Neuronal stem cell (in vitro differentiated cells): ENCODE data around the gene SUSD1.

Source experiments
- DNase-seq: peaks from one replicate; pipeline ENCODE4 v3.0.0-alpha.2; 2013; ENCODE audit warnings: low spot score
- H2AFZ ChIP-seq: one replicate; pipeline ENCODE4 v1.6.1; 2013; ENCODE audit warnings: mild to moderate bottlenecking, low read length, inconsistent platforms
- H2AK5ac ChIP-seq: 2 replicates; pipeline ENCODE4 v1.6.1; 2013; ENCODE audit warnings: low read depth, mild to moderate bottlenecking, inconsistent platforms, low read length, moderate library complexity, mixed read lengths
- H2BK120ac ChIP-seq: 2 replicates; pipeline ENCODE4 v1.6.1; 2013; ENCODE audit warnings: low read depth, mild to moderate bottlenecking, inconsistent platforms, low read length, moderate library complexity, mixed read lengths
- H2BK12ac ChIP-seq: one replicate; pipeline ENCODE4 v1.6.1; 2013; ENCODE audit warnings: low read length, inconsistent platforms
- H2BK15ac ChIP-seq: 2 replicates; pipeline ENCODE4 v1.6.1; 2013; ENCODE audit warnings: mild to moderate bottlenecking, low read length, inconsistent platforms, mixed read lengths
- H2BK5ac ChIP-seq: one replicate; pipeline ENCODE4 v1.6.1; 2013; ENCODE audit warnings: inconsistent platforms, mild to moderate bottlenecking, low read length, moderate library complexity
- H3K14ac ChIP-seq: one replicate; pipeline ENCODE4 v1.6.1; 2013; ENCODE audit warnings: low read length, inconsistent platforms
- H3K18ac ChIP-seq: 2 replicates; pipeline ENCODE4 v1.6.1; 2013; ENCODE audit warnings: low read length, inconsistent platforms
- H3K23ac ChIP-seq: 2 replicates; pipeline ENCODE4 v1.6.1; 2013; ENCODE audit warnings: low read depth, mild to moderate bottlenecking, mixed read lengths, low read length, inconsistent platforms; ENCODE audit not compliant: poor library complexity
- H3K27ac ChIP-seq: replicated peaks from 3 replicates; pipeline ENCODE4 v1.5.1; 2013; ENCODE audit warnings: low read length, inconsistent platforms
- H3K27me3 ChIP-seq, 3 experiments: 2 replicates each; pipeline ENCODE4 v1.6.1; 2013; ENCODE audit warnings: low read length in 3 of 3, mild to moderate bottlenecking in 2 of 3, inconsistent platforms in 1 of 3, low read depth in 1 of 3, mixed read lengths in 1 of 3, moderate library complexity in 1 of 3; ENCODE audit not compliant: control insufficient read depth in 3 of 3, insufficient read depth in 3 of 3
- H3K36me3 ChIP-seq, 2 donors: replicated peaks in 1 of 2; 2 replicates each; pipeline ENCODE4 v1.6.1; 2013; ENCODE audit warnings: low read length in 2 of 2; ENCODE audit not compliant: control insufficient read depth in 2 of 2, insufficient read depth in 2 of 2
- H3K4ac ChIP-seq: 2 replicates; pipeline ENCODE4 v1.6.1; 2013; ENCODE audit warnings: inconsistent platforms, mild to moderate bottlenecking, low read length, moderate library complexity
- H3K4me1 ChIP-seq, 2 donors: 1 replicate in 1 of 2; 2 replicates in 1 of 2; pipeline ENCODE4 v1.6.1; 2013; ENCODE audit warnings: low read length in 2 of 2, low read depth in 1 of 2; ENCODE audit not compliant: control insufficient read depth in 2 of 2, insufficient read depth in 1 of 2
- H3K4me2 ChIP-seq: one replicate; pipeline ENCODE4 v1.6.1; 2013; ENCODE audit warnings: mild to moderate bottlenecking, low read length, inconsistent platforms; ENCODE audit not compliant: insufficient read depth, poor library complexity, severe bottlenecking
- H3K4me3 ChIP-seq, 2 donors: 2 replicates each; pipeline ENCODE4 v1.5.1; 2013; ENCODE audit warnings: low read length in 2 of 2, mild to moderate bottlenecking in 2 of 2, inconsistent platforms in 1 of 2, moderate library complexity in 1 of 2
- H3K79me1 ChIP-seq: one replicate; pipeline ENCODE4 v1.6.1; 2013; ENCODE audit warnings: low read depth, mild to moderate bottlenecking, inconsistent platforms, low read length, moderate library complexity
- H3K9ac ChIP-seq: one replicate; pipeline ENCODE4 v1.6.1; 2013; ENCODE audit warnings: mild to moderate bottlenecking, low read depth, low read length, inconsistent platforms; ENCODE audit not compliant: poor library complexity
- H3K9me3 ChIP-seq, 2 donors: replicated peaks in 1 of 2; 2 replicates each; pipeline versions ENCODE3 to v1.6.1; 2013; ENCODE audit warnings: low read length in 2 of 2, mild to moderate bottlenecking in 2 of 2, inconsistent platforms in 1 of 2, low read depth in 1 of 2, mixed read lengths in 1 of 2, moderate library complexity in 1 of 2; ENCODE audit not compliant: control insufficient read depth in 2 of 2, insufficient read depth in 1 of 2
- H4K8ac ChIP-seq: one replicate; pipeline ENCODE4 v1.6.1; 2013; ENCODE audit warnings: low read depth, mild to moderate bottlenecking, inconsistent platforms, low read length, moderate library complexity
- H4K91ac ChIP-seq: one replicate; pipeline ENCODE4 v1.6.1; 2013; ENCODE audit warnings: low read length, low read depth, mild to moderate bottlenecking, inconsistent platforms; ENCODE audit not compliant: poor library complexity
- WGBS, 2 donors: extraction: QIAGEN DNeasy Blood & Tissue Kit; methylation state at CpG; one replicate each; pipeline ENCODE4 v1.1.7; 2013; ENCODE audit warnings: missing lambda C conversion rate in 2 of 2, mixed read lengths in 1 of 2; ENCODE audit not compliant: insufficient read length in 2 of 2, insufficient replicate concordance in 1 of 2; ENCODE audit errors: extremely low coverage in 2 of 2; 5-methylcytosine and 5-hydroxymethylcytosine counted together

Gene SUSD1

DNA sequence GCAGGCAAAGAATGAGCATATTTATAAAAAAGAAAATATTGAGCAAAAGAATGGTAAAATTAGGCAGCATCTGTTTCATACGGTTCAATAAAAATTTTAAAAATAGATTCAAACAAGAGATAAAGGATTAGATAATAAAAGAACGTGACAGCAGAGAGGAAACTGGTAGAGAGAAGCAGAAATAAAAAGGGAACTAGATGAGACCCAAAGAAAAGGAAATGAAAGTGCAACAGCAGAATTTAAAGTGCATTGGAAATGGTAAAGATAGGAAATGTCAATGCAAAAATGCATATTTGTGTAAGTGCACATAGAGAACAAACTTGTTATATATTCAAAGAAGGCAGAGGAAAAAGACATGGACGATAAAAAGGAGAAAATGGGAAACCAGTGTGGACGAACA, 70.2 kb downstream of the SUSD1 start:
- Histone ChIP-seq H4K91ac (no peak overlapping the region), H3K36me3 (no peaks in the 10 kb centered on the region), H2BK5ac (no peak overlapping the region), H3K23ac (no peak overlapping the region), H4K8ac (no peak overlapping the region), H3K4me3 (no peak overlapping the region), H2AFZ (no peak overlapping the region), H3K14ac (no peak overlapping the region), H2BK120ac (no peak overlapping the region), H3K9ac (no peak overlapping the region), H3K18ac (no peak overlapping the region), H3K4ac (no peak overlapping the region), H3K27me3 (no peaks in the 10 kb centered on the region), H3K9me3 (no peaks in the 10 kb centered on the region), H3K79me1 (no peaks in the 10 kb centered on the region), H3K27ac (no peak overlapping the region), H2AK5ac (no peak overlapping the region), H3K4me1 (peaks cover 0 to 3% of the 10 kb centered on the region in 2 donors), H2BK12ac (no peak overlapping the region), H2BK15ac (no peak overlapping the region), H3K4me2 (no peak overlapping the region)
- no peak for DNase-seq
- no CpG with 5 or more reads among the region's 4 CpGs for WGBS, 2 donors

- no peak overlapping the region for H3K18ac ChIP-seq
- no peaks in the 10 kb centered on the region for H3K27me3 ChIP-seq
- no peaks in the 10 kb centered on the region for H3K36me3 ChIP-seq
- H3K4me1 ChIP-seq: peaks cover 0 to 3% of the 10 kb centered on the region in 2 donors
- no peak overlapping the region for H4K91ac ChIP-seq
- H4K8ac ChIP-seq: no peak overlapping the region
- no peaks in the 10 kb centered on the region for H3K9me3 ChIP-seq
- no peak overlapping the region for H3K4ac ChIP-seq
- no peak overlapping the region for H3K4me2 ChIP-seq
- no peak overlapping the region for H2AK5ac ChIP-seq
- H2AFZ ChIP-seq: no peak overlapping the region
- H2BK15ac ChIP-seq: no peak overlapping the region
- no peaks in the 10 kb centered on the region for H3K79me1 ChIP-seq
- no peak overlapping the region for H3K14ac ChIP-seq
- no CpG with 5 or more reads among the region's 2 CpGs for WGBS, 2 donors
- H2BK120ac ChIP-seq: no peak overlapping the region
- no peak overlapping the region for H3K23ac ChIP-seq
- H2BK12ac ChIP-seq: no peak overlapping the region
- no peak for DNase-seq
- no peak overlapping the region for H3K9ac ChIP-seq
- H3K4me3 ChIP-seq: no peak overlapping the region
- H3K27ac ChIP-seq: no peak overlapping the region
- no peak overlapping the region for H2BK5ac ChIP-seq
These were observed 70.7 kb downstream of the SUSD1 start for GRCh38 chr9:112104401-112104800.

GRCh38 chr9:112103405-112103804, 71.7 kb downstream of the SUSD1 start:
- no peak overlapping the region for H4K91ac ChIP-seq
- no CpG with 5 or more reads among the region's 5 CpGs for WGBS, 2 donors
- no peak for DNase-seq

DNA sequence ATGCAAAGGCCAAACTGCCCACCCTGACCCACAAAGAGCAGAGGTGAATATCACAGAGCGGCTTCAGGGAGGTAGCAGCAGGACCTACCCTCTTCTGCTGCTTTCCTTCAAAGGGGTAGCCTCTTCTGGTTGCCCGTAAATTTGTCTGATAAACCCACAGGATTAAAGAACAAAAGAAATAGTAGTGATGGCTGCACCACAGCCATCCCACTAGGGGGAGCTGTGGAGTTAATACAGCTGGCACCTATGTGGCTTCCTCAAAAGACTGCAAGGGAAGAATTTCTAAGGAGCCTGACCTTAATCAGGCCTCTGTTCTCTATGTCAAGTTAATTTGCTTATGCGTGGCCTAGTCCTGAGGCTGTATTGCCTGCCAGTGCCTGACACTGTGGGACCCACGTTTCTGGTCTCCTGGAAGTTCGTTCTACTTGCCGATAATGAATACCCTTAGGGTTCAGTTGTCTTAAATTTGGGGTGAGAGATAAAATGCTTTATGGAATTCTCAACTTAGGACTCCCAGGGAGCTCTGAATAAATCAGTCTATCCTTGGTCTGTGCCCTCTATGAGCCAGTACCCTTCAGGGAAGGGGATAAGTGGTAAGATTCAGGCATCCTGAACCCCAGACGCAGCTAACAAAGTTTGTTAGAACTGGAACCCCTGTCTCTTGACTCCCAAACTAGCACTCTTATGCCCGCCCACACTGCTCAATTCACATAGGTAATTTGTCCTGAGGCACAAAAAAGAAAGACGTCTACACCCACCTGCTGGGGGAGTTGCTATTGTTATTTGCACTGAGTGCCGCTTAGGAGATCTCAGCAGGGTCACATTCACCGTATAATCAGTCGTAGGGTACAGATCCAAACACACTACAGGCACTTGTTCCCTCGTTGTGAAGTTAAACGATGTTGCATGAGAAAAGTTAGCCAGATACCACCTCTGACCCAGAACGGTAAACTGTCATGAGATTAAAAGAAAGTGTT, 77.1 kb downstream of the SUSD1 start:
- Histone ChIP-seq H2AK5ac (no peak overlapping the region), H3K4ac (no peak overlapping the region), H3K27ac (no peak overlapping the region), H3K14ac (no peak overlapping the region), H2BK5ac (no peak overlapping the region), H3K79me1 (no peaks in the 10 kb centered on the region), H3K4me3 (no peak overlapping the region), H2AFZ (peak overlapping the region; percentile 67), H2BK12ac (no peak overlapping the region), H3K9me3 (peaks cover 0 to 7% of the 10 kb centered on the region in 2 donors), H2BK15ac (no peak overlapping the region), H3K36me3 (no peaks in the 10 kb centered on the region), H3K4me2 (no peak overlapping the region), H2BK120ac (no peak overlapping the region), H3K9ac (no peak overlapping the region), H3K4me1 (peaks cover 0 to 6% of the 10 kb centered on the region in 2 donors), H4K8ac (no peak overlapping the region), H4K91ac (no peak overlapping the region), H3K23ac (no peak overlapping the region), H3K18ac (no peak overlapping the region), H3K27me3 (no peaks in the 10 kb centered on the region)
- DNase-seq: peak; percentile 80
- WGBS, 2 donors: no CpG with 5 or more reads among the region's 15 CpGs

More at GRCh38 chr9:112103405-112103804, 71.7 kb downstream of the SUSD1 start:
- Histone ChIP-seq H3K23ac (no peak overlapping the region), H3K4me1 (peaks cover under 1 to 3% of the 10 kb centered on the region in 2 donors), H3K4me2 (no peak overlapping the region), H3K27ac (no peak overlapping the region), H2AK5ac (no peak overlapping the region), H2BK5ac (no peak overlapping the region), H2AFZ (no peak overlapping the region), H3K36me3 (no peaks in the 10 kb centered on the region), H3K14ac (no peak overlapping the region), H2BK120ac (no peak overlapping the region), H2BK12ac (no peak overlapping the region), H4K8ac (no peak overlapping the region), H2BK15ac (no peak overlapping the region), H3K9me3 (no peaks in the 10 kb centered on the region), H3K4me3 (no peak overlapping the region), H3K4ac (no peak overlapping the region), H3K9ac (no peak overlapping the region), H3K27me3 (no peaks in the 10 kb centered on the region), H3K79me1 (no peaks in the 10 kb centered on the region), H3K18ac (no peak overlapping the region)
